Activated T-cell treated with anti-CD3 and anti-CD28 coated beads, Interleukin-2, amount 50 U/mL, for 48 hours (primary cell): ENCODE data around the gene USP22.
A peak's percentile ranks its signal among the peaks of the same experiment; 100 is the strongest.

Source experiments
- DNase-seq, 2 experiments: peaks; one replicate each; pipeline ENCODE4 v3.0.0-alpha.2; 2020

USP22 gene

DNA sequence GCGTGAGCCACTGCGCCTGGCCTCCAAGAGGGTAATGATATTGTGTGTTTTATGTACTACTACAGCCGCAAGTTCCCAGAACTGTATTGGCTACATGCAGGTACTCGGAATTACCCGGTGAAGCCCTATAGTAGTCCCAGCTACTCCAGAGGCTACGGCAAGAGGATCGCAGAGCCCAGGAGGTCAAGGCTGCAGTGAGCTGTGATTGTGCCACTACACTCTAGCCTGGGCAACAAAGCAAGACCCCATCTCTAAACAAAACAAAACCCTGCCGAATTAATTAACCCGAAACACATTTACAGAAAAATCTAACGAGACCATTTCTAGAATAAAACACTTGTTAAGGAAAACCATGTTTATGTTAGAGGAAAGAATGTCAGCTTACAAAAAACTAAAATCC is 2.2 kb upstream of the USP22 start:
- no peak for DNase-seq

DNA sequence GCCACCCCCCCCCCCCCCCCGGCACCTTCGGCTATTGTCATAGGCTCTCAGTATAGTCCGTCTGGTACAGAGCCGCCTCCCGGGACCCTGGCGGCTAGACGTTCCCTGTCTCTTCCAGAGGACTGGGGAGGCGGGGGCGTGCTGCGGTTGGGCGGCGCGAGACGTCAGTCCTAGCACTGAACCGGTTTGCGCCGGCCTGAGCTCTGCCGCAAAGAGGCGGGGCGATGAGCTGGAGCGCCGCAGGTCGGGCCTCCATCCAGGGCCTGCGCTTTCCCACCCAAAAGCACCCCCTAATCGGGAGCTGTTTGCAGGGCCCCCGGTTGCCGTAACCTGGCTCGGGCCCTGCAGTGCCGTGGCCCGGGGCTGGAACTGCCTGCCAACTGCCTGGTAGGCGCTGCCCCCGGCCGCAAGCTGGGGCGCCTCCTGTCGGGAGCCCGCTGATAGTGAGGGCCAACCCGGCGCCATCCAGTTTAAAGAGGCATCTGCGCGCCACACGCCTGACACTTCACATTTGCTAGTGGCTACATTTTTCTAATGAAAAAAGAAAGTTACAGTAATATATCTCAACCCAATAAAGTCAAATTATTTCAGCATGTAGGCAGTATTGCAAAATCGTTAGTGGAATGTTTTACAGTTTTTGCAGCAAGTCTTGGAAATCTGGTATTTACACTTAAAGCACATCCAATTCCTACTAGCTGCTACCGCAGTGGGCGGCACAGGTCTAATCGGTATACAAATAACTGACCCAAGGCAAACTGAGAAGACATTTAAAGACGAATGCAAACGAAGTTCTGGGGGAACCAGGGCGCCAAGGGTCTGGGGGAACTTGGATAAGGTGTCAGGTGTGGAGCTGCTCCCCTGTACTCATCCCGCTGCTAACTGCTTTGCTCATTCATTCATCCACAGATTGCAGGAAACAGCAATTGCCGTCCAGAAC is 753 bp upstream of the USP22 start:
- DNase-seq = peak; percentile 96 to 97

DNA sequence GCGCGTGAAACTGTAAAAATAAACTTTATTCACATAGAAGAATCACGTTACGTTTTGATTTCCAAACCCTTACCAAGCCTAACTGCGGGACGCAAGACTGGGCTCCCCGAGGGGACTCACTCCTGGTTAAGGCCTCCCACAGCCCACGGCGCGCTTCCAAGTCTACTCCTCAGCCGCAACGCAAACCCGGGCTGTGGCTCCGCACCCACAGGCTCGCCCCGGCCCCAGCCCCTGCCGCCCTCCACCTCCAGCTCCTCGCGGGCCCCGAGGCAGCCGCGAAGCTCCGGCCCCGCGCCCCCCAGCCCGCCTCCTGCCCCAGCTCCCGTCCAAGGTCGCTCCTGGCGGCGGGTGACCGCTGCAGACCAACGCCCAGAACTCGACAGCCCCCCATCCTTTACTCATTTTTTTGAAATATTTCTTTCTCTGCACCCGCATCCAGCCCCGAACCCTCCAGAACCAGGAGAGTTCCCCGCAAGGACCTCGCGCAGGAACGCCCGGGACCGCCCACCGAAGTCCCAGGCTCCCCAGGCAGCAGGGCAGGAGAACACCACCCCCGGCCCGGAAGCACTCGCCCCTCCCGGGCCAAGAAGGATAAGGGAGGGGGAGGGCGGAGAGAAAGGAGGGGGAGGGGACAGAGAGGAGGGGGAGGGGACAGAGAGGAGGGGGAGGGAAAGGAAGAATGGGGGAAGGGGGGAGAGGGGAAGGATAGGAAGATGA is 912 bp downstream of the USP22 start:
- peak; percentile 79 to 83 for DNase-seq

DNA sequence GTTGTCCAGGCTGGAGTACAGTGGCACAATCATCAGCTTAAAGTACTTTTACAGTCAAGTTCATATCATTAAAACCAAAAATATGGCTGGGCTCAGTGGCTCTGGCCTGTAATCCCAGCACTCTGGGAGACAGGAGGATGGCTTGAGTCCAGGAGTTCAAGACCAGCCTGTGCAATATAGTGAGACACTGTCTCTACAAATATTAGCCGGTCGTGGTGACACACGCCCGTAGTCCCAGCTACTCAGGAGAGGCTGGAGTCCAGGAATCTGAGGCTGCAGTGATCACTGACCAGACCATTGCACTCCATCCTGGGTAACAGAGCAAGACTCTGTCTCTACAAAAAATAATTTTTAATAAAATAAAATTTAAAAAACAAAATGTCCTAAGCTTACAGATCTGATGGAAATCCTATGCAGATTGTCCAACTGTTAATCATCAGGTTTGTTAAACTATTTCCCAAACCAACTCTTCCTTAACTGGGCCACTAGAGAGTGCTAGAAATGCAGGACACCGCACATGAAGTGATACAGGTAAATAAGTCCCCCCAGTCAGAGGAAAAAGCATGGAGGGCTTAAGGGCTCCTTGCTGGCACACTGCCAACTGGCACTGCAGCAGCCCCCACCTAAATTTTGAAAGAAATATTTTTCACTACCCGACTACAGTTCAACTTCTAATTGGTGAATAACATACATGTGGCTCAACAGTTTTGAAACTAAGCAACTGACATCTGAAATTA is 2.8 kb downstream of the USP22 start:
- peak; percentile 43 to 56 for DNase-seq

DNA sequence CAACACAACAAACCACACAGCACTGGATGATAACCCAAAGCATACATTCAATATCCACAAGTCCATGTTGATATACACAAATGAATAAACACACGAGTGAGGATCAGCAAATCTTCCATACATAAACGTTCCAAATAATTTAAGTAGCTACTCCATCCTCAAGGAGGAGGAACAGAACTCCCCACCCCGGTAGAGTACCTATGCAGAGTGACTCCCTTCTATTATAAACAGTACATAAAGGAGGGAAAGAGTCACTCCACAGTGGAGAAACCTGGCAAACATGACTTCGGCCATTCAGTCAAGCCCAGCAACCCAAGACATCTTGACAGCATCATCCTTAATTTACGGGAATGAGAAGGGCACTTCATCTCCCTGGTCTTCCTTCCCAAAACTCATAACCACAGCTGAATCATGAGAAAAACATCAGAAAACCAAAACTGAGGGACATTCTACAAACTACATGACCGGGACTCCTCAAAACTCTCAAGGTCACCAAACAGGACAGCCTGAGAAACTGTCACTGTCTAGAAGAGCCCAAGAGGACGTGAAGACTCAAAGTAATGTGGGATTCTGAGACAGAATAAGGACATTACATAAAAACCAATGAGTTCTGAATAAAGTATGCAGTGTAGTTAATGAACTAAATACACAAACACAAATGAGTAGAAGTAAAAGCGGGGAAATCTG is 5.6 kb downstream of the USP22 start:
- DNase-seq = no peak

DNA sequence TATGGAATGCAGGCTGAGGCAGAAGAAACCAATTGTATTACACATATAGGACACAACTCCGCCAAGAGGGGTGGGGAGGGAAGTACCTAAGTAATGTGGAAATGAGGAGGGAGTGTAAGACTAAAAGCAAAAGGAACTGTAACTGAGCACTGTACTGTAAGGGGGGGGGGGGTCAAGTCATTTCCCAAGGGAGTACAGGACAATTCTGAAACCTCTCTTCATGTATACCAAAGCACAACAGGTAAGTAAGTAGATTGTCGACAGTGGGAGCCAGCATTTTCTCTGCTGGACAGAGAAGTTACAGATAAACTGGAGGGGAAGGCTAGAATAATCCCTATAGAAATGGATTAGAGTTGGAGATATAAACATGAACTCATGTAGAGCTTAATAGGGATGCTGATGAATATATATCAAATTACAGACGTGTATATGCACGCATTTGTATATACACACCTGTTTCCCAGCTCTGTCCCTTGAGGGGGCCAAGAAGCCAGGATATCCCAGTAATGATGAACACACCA is 6.4 kb downstream of the USP22 start:
- DNase-seq = no peak

DNA sequence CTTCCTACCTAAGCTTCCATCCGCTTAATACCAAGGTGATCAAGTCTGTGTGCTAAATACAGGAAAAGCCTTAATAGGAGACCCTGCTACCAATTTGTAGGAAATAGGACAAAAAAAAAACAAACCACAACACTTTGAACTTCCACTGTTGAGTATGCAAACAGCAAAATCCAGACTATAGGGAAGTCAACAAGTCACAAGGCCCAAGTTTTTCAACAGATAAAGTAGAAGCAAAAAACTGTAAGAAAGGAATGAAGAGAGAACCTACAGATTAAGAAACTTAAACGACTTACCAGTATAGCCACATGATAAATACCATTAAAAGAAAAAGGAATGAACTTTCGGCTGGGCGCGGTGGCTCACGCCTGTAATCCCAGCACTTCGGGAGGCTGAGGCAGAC is 7.4 kb downstream of the USP22 start:
- no peak for DNase-seq

DNA sequence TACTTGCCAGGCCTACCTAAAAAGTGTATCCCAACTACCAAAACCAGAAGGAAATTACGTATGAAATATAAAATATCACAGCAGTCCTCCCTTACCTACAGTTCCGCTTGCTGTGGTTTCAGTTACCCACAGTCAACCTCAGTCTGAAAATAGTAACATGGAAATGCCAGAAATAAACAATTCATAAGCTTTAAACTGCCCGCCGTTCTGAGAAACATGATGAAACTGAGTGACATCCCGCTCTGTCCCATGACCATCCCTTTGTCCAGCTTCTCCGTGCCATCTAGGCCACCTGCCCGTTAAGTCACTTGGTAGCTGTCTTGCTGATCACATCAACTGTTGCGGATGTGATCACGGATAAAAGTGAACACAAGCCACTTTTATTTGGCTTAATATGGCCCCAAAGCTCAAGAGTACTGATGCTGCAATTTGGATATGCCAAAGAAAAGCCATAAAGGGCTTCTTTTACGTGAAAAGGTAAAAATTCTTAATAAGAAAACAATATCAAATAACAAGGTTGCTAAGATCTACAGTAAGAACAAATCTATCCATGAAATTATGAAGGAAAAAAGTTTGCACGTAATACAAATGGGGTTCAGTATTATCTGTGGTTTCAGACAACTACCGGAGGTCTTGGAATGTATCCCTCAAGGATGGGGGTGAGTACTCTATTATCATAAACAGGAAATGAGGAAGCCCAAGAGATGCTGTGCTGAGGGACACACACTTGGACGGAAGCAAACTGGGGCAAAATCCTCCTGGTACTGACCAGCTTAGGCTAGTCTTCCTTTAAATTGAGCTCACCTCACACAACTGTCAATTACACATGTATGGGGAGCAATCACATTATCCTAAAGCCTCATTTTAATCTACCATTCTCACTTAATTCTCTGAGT is 8.2 kb downstream of the USP22 start:
- DNase-seq = peak; percentile 28 to 33

DNA sequence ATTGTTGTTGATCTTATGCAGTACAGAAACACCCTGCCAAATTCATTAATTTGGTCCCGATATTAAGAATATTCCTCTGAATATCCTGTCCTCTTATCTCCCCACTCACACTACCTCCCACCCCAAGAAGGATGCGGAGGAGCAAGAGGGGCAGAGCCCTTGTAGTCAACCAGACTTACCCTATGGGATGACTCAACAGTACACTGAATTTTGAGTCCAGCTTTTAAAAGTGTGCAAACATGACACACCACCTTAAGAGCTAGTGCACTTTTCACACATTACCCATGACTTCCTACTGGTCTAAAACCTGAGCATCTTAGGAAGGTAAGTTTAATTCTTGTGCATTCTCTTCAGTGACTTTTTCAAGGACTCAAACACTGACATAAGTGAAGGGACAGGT is 9.5 kb downstream of the USP22 start:
- no peak for DNase-seq

DNA sequence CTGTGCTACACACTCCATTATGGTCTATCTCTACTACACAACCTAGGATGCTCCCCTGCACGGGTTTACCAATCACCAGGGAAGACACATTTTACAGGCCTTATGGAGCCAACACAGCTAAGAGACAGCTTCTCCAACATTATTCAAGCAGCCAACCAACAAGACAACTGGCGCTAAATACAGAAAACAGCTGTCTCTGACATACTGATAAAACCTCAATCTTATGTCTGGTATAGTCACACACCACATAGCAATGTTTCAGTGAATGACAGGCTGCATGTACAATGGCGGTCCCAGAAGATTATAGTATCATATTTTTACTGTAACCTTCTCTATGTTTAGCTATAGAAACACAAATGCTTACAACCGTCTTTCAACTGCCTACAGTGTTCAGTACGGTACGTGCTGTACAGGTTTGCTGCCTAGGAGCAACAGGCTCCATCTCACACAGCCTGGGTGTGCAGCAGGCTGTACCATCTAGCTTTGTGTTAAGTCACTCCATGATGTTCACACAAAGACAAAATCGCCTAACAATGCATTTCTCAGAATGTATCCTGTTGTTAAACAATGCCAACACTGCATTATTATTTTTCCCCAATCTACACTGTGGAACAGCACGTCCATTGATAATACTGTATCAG is 10.9 kb downstream of the USP22 start:
- DNase-seq = no peak

DNA sequence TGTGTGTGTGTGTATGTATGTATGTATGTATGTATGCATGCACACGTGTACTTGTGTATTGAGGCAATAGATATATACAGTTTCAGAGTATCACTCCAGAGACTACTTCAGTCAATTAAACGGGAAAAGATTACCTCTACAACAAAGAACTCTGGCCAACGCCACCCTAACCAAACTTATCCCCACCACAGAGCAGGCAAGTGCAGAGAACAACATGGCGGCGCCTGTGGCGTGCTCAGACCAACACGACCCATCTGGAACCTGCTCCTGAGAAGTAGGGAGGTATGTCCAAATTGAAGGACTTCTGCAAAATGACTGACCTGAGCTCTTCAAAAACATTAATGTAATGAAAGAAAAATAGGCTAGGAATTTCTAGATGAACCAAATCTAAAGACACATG is 12.4 kb downstream of the USP22 start:
- no peak for DNase-seq

DNA sequence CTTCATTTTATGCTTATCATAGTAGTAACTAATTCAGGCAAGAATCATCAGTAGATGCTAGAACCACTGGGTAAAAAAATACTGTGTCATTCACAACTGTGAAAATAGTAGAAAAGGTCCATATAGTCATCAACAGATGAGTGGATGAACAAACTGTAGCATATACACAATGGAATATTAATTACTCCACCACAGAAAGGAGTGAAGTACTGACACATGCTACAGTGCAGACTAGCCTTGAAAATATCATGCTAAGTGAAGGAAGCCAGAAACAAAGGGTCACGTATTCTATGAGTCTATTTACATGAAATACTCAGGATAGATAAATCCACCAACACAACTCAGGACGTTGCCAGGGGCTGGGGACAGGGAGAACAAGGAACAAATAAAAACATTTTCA is 13.3 kb downstream of the USP22 start:
- DNase-seq = no peak

DNA sequence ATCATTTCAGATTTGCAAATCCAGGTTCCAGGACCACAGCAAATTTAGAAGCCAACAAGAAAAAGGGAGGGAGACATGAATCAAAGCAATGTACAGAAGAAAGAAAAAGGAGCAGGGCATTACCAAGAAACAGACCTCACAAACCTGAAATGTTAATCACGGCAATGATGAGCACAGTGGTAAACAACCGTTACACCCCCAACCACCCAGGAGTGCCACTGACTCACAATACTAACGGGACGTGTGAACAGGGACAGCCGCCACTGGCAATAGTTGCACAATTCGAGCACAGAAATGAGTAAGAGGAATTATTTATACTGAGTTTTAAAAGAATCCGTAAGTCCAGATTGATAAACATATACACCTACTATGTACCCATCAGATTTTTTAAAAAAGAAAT is 13.8 kb downstream of the USP22 start:
- peak; percentile 64 to 67 for DNase-seq

DNA sequence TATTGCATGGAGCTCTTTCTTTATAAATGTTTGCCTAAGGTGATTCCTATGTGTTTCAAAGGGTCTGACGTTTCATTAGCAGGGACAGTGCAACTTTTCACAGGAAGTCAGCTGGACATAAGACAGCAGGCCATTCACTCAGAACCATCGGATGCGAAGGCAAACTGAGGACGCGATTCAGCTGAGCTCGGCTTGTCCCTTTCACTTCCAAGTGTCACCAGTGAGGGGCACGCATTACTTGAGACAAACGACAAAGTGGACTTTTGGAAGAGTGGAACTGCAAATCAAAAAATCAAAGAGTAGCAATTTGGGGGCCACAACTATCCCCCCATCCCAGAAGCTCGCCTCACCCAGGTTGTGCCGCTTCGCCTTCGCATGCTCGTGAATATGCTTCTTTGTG is 14.6 kb downstream of the USP22 start:
- DNase-seq = no peak

DNA sequence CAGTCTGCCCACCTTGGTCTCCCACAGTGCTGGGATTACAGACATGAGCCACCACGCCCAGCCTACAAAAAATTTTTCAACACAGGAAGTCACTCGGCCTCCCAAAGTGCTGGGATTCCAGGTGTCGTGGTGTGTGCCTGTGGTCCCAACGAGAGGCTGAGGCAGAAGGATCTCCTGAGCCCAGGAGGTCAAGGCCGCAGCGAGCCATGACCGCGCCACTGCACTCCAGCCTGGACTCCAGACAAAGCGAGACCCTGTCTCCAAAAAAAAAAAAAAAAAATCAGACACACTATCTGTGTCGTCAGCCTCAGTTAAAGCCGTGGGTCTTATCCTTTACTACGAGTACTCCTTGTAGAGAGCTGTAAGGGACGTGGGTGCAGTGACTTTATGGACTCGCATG is 15.8 kb downstream of the USP22 start:
- DNase-seq = no peak

DNA sequence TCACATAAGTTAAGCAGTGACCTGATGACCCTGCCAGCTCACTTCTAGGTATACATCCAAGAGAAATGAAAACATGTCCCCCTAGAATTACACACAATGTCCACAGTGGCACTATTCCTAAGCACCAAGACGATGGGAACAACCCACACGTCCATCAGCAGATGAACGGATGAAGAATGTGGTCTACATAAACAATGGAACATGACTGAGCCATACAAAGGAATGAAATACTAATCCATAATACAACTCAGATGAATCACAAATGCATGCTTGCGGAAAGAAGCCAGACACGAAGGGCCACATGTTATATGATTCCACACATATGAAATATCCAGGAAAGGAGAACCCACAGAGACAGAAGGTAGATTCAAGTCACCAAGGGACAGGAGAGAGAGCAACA is 17.4 kb downstream of the USP22 start:
- no peak for DNase-seq

DNA sequence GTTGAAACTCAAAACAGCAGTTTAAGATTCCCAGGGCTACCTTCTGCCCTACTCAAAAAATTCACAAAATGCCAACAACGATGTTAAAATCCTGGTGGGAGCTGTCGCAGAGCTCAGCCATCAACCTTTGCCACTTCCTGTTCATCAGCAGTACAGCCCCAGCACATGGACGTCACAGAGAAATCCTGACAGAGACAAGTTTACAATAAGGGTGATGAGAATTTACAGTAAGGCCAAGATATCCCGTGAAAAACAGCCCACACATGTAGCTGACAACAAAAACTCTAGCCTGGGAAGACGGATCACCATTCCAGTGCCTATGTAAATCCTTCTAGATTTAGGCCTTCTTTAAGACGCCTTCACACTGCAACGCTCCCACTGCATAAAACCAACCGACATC is 18.8 kb downstream of the USP22 start:
- DNase-seq = no peak

DNA sequence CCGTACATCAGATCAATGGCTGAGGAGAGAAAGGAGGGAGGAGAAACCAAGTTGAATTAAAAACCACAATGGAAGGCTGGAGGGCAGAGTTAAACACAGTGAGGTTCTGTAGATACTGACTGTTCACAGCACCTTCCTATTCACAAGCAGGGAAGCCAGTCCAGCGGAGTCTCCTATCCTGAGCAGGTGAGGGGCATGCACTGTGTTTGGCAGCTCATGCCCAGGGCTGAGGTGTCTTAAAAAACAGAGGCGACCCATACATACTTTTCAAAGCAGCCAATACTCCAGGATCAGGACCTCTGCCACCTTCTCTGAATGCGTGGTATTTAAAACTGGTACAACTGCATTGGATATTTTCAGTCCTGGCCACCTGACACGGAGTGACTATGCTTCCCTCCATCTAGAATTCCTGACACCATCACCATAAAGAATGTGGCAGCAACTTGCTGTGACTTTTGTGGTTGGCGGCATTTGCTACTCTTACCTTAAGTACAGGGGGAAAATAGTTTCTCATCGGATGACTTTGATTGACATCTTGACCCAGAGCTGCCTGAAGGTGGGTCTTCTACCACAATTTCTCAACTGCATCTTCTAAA is 21.5 kb downstream of the USP22 start:
- no peak for DNase-seq

DNA sequence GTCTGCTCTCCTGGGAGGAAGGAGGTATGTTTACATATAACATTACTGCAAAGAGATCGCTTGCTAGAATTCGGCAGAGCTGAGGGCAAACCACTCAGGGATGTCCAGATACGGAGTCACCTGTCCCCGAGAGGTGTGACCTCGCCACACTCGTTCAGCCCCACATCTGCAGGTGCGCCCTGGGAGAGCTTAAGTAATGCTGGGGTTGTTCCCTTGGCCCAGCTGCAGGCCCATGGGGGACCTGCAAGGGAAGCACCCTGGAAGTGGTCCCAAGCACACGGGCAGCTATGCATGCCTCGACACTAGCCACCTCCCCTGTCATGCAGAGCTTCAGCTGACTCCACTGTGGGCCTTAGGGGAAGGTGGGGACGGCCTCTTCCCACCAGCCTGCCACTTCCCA is 22.2 kb downstream of the USP22 start:
- DNase-seq = no peak

DNA sequence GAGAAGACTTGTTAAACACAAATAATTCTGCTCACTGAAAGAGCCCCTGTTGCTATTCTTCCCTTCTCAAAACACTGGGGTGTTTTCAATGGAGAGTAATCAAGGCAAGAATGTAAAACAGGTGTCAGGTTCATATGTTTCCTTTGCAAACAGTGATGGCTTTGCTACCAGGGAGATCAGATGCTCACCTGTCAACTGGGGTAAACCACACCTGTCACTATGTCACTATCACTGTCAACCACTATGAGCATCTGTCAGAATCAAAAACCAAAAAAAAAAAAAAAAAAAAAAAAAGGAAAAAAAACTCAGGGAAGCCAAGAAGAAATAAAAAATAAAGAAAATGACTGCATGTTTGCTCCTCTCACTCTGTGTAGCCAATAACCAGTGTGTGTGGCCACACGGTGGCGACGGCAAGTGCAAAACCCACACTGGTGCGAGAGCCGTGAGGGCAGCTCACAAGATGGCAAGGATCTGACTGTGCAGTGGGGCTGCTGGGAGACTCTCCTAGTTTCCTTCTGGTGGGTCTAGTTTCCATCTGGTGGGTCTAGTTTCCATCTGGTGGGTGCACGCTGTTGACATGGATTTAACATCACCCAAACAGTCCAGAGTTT is 22.7 kb downstream of the USP22 start:
- peak; percentile 39 to 51 for DNase-seq
